ENCODE measurements around the gene GPR137.
A peak's percentile ranks its signal among the peaks of the same experiment; 100 is the strongest.

The GPR137 gene

GRCh38 chr11:64264371-64264852 is 21.2 kb upstream of the GPR137 start:
- no peak for DNase-seq (ENCODE audit: low spot score)

GRCh38 chr11:64265176-64266160 is 20.2 kb upstream of the GPR137 start:
- no peak for DNase-seq (ENCODE audit: low spot score)

- DNase-seq (ENCODE audit: low spot score), result no peak
Measured at GRCh38 chr11:64266339-64266738, 19.3 kb upstream of the GPR137 start.

- DNase-seq (ENCODE audit: low spot score), result no peak
Measured at GRCh38 chr11:64267207-64267945, 18.3 kb upstream of the GPR137 start.

GRCh38 chr11:64268025-64268892 is 17.4 kb upstream of the GPR137 start:
- peak; percentile 35 for DNase-seq (ENCODE audit: low spot score)

- DNase-seq (ENCODE audit: low spot score), result peak; percentile 57
Measured at GRCh38 chr11:64268893-64269539, 16.6 kb upstream of the GPR137 start.

GRCh38 chr11:64269540-64270220 is 16.0 kb upstream of the GPR137 start:
- peak; percentile 93 for DNase-seq (ENCODE audit: low spot score)

- DNase-seq (ENCODE audit: low spot score), result no peak
Measured at GRCh38 chr11:64275031-64275800, 10.4 kb upstream of the GPR137 start.

GRCh38 chr11:64275841-64276240 is 9.8 kb upstream of the GPR137 start:
- no peak for DNase-seq (ENCODE audit: low spot score)

- DNase-seq (ENCODE audit: low spot score), result no peak
Measured at GRCh38 chr11:64276653-64277431, 8.8 kb upstream of the GPR137 start.

GRCh38 chr11:64278576-64279190 is 7.0 kb upstream of the GPR137 start:
- no peak for DNase-seq (ENCODE audit: low spot score)

GRCh38 chr11:64281957-64282770 is 3.5 kb upstream of the GPR137 start:
- no peak for DNase-seq (ENCODE audit: low spot score)

- DNase-seq (ENCODE audit: low spot score), result no peak
Measured at GRCh38 chr11:64283092-64283491, 2.6 kb upstream of the GPR137 start.

GRCh38 chr11:64284048-64284961 is 1.3 kb upstream of the GPR137 start, which contains the start of gene BAD:
BAD (minus strand) TSS chr11:64284665; CDS start chr11:64284368, 297 bp downstream.
- peak; percentile 100 for DNase-seq (ENCODE audit: low spot score)

GRCh38 chr11:64285885-64286800 is 495 bp downstream of the GPR137 start:
- no peak for DNase-seq (ENCODE audit: low spot score)

GRCh38 chr11:64286801-64287159 is 1.1 kb downstream of the GPR137 start:
- no peak for DNase-seq (ENCODE audit: low spot score)
